ENCODE measurements around the gene TLR3. TPM values are rescaled to one million over a fixed set of nuclear protein-coding genes. Genes with fewer than 3 reads are reported as not detected.

Gene TLR3
- total RNA-seq, 1 experiment from 2014 or later, result 0.57 TPM

- ChIA-PET CTCF (interaction anchor here (0.8 kb wide), 1 partner anchor 12 kb away, joined by 6 read pairs; the partner anchor contains the start of gene FAM149A), POLR2A (no interaction called here)
- intact Hi-C loops (cut with micrococcal nuclease; ENCODE audit: unreplicated experiment), result no loop called here
- Histone ChIP-seq H3K27me3 (replicated peaks; ENCODE audit: control insufficient read depth, insufficient read depth, low read length) (no peaks in the 10 kb centered on the region), H3K4me1 (no peaks in the 10 kb centered on the region), H3K4me3 (ENCODE audit: low read depth, low read length) (no peak overlapping the region), H3K36me3 (ENCODE audit: control insufficient read depth, insufficient read depth, low read length) (no peaks in the 10 kb centered on the region), H3K9me3 (peaks cover 10% of the 10 kb centered on the region; the same call in 1 of the 2 replicates)
- Mint-ChIP-seq H3K27me3 (ENCODE audit: insufficient read depth, unreplicated experiment) (peaks cover 5% of the 10 kb centered on the region), H3K27ac (ENCODE audit: unreplicated experiment) (no peak overlapping the region), H3K4me3 (ENCODE audit: unreplicated experiment) (no peak overlapping the region), H3K36me3 (ENCODE audit: insufficient read depth, unreplicated experiment) (no peaks in the 10 kb centered on the region), H3K4me1 (ENCODE audit: low read depth, unreplicated experiment) (no peaks in the 10 kb centered on the region), H3K9me3 (ENCODE audit: unreplicated experiment) (no peaks in the 10 kb centered on the region)
- no peak for DNase-seq
- TF ChIP-seq CTCF (IDR thresholded peaks at IDR 0.05; ENCODE audit: insufficient read depth in 1 of 2, low read depth in 1 of 2, low read length in 1 of 2, severe bottlenecking in 1 of 2, unreplicated experiment in 1 of 2), result no peak
- BruUV-seq (replicated peaks), result no TSS peak
Measured at GRCh38 chr4:186092296-186092695, 23.3 kb downstream of the TLR3 start.

GRCh38 chr4:186095406-186095805, 26.4 kb downstream of the TLR3 start:
- DNase-seq, result no peak
- intact Hi-C loops (cut with micrococcal nuclease; ENCODE audit: unreplicated experiment), result no loop called here
- no peaks in the 10 kb centered on the region for H3K4me1 Mint-ChIP-seq (ENCODE audit: low read depth, unreplicated experiment)
- H3K27ac Mint-ChIP-seq (ENCODE audit: unreplicated experiment), result no peak overlapping the region
- no TSS peak for BruUV-seq (replicated peaks)
- H3K9me3 Mint-ChIP-seq (ENCODE audit: unreplicated experiment), result no peaks in the 10 kb centered on the region
- H3K4me1 ChIP-seq, result no peaks in the 10 kb centered on the region
- TF ChIP-seq CTCF (IDR thresholded peaks at IDR 0.05; ENCODE audit: insufficient read depth in 1 of 2, low read depth in 1 of 2, low read length in 1 of 2, severe bottlenecking in 1 of 2, unreplicated experiment in 1 of 2), result no peak
- CTCF ChIA-PET, result interaction anchor here (0.8 kb wide), 1 partner anchor 10 kb away, joined by 4 read pairs; no protein-coding TSS in a partner anchor
- no peak overlapping the region for H3K4me3 Mint-ChIP-seq (ENCODE audit: unreplicated experiment)
- no peak overlapping the region for H3K4me3 ChIP-seq (ENCODE audit: low read depth, low read length)
- H3K36me3 ChIP-seq (ENCODE audit: control insufficient read depth, insufficient read depth, low read length), result no peaks in the 10 kb centered on the region
- H3K27me3 ChIP-seq (replicated peaks; ENCODE audit: control insufficient read depth, insufficient read depth, low read length), result no peaks in the 10 kb centered on the region
- POLR2A ChIA-PET, result no interaction called here
- H3K27me3 Mint-ChIP-seq (ENCODE audit: insufficient read depth, unreplicated experiment), result peaks cover 7% of the 10 kb centered on the region
- H3K36me3 Mint-ChIP-seq (ENCODE audit: insufficient read depth, unreplicated experiment), result no peaks in the 10 kb centered on the region
- H3K9me3 ChIP-seq, result peaks cover 7% of the 10 kb centered on the region; the same call in 1 of the 2 replicates

GRCh38 chr4:186096681-186097165, 27.8 kb downstream of the TLR3 start:
- Histone ChIP-seq H3K4me1 (no peaks in the 10 kb centered on the region), H3K4me3 (ENCODE audit: low read depth, low read length) (no peak overlapping the region), H3K27me3 (replicated peaks; ENCODE audit: control insufficient read depth, insufficient read depth, low read length) (no peaks in the 10 kb centered on the region), H3K9me3 (no peaks in the 10 kb centered on the region), H3K36me3 (ENCODE audit: control insufficient read depth, insufficient read depth, low read length) (no peaks in the 10 kb centered on the region)
- no TSS peak for BruUV-seq (replicated peaks)
- CTCF ChIA-PET, result interaction anchor here (1.3 kb wide), 1 partner anchor 41 kb away, joined by 5 read pairs; no protein-coding TSS in a partner anchor
- H3K27me3 Mint-ChIP-seq (ENCODE audit: insufficient read depth, unreplicated experiment), result peaks cover 7% of the 10 kb centered on the region
- no peak overlapping the region for H3K27ac Mint-ChIP-seq (ENCODE audit: unreplicated experiment)
- TF ChIP-seq CTCF (IDR thresholded peaks at IDR 0.05; ENCODE audit: insufficient read depth in 1 of 2, low read depth in 1 of 2, low read length in 1 of 2, severe bottlenecking in 1 of 2, unreplicated experiment in 1 of 2), result no peak
- DNase-seq, result no peak
- POLR2A ChIA-PET, result no interaction called here
- intact Hi-C loops (cut with micrococcal nuclease; ENCODE audit: unreplicated experiment), result no loop called here
- no peaks in the 10 kb centered on the region for H3K36me3 Mint-ChIP-seq (ENCODE audit: insufficient read depth, unreplicated experiment)
- no peaks in the 10 kb centered on the region for H3K4me1 Mint-ChIP-seq (ENCODE audit: low read depth, unreplicated experiment)
- no peak overlapping the region for H3K4me3 Mint-ChIP-seq (ENCODE audit: unreplicated experiment)
- no peaks in the 10 kb centered on the region for H3K9me3 Mint-ChIP-seq (ENCODE audit: unreplicated experiment)

Measured in Caco-2 (cell line).